GM18517 (cell line): ENCODE data around the gene SH2B2.
A peak's percentile ranks its signal among the peaks of the same experiment; 100 is the strongest.
"Not testable (repeated sequence)": the region's sequence is repeated elsewhere in the genome, so short reads cannot be mapped to it uniquely, and the experiment has no call there.

Experiments
- ATAC-seq: cut with Tn5 transposase; IDR thresholded peaks from one replicate; pipeline ENCODE4 v1.9.1; 2021; ENCODE audit warnings: mild to moderate bottlenecking, moderate library complexity; ENCODE audit not compliant: unreplicated experiment

SH2B2 gene

DNA sequence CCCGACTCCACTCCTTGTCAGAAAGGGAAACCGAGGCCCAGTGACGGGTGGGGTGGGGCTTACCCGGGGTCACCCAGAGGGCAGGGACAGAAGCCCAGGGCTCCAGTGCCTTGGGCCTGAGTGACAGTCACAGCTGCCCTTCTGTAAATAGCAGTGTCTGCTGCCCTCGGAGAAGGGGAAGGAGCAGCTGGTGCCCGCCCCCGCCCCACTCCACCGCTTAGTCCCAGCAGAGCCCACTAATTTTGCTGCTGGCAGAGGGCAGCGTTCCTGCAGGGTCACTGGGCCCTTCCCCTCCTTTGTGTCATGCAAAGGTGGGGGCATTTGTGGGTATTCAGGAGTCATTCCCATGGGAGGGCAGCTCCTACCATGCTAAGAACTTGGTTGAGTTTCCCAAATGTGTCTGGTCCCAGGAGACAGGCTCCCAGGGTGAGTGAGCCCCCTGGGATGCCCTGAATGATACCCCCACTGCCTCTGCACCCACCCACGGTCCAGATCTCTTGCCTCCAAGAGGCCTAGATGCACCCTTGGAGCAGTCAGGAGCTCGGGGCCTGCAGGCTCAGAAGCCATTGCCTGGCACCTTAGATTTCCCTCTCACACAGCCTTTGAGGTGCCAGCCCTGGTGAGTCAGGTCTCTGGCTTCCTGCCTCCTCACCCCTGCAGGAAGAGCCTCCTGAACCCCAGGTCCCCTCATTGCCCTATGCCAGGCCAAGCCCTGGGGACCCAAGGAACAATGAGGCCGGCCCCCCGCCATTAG is 17.2 kb downstream of the SH2B2 start:
- ATAC-seq: no peak

DNA sequence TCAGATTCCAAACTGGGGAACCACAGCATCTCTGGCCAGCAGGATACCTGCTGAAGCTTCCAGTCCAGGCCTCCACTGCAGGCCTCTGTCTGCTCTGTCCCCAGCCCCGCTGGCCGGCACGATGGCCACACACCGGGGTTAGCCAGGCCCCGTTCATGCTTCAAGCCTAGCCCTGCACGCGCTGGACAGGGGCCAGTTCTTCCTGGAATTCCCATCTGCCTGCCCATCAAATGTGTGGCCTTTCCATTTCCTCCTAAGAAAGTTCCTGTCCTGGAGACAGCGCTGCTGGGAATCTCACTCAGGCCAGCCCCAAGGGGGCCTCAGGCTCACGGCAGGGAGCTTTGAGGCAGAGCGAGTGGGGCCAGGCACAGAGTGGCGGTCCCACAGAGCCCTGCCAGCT is 18.0 kb downstream of the SH2B2 start:
- no peak for ATAC-seq

DNA sequence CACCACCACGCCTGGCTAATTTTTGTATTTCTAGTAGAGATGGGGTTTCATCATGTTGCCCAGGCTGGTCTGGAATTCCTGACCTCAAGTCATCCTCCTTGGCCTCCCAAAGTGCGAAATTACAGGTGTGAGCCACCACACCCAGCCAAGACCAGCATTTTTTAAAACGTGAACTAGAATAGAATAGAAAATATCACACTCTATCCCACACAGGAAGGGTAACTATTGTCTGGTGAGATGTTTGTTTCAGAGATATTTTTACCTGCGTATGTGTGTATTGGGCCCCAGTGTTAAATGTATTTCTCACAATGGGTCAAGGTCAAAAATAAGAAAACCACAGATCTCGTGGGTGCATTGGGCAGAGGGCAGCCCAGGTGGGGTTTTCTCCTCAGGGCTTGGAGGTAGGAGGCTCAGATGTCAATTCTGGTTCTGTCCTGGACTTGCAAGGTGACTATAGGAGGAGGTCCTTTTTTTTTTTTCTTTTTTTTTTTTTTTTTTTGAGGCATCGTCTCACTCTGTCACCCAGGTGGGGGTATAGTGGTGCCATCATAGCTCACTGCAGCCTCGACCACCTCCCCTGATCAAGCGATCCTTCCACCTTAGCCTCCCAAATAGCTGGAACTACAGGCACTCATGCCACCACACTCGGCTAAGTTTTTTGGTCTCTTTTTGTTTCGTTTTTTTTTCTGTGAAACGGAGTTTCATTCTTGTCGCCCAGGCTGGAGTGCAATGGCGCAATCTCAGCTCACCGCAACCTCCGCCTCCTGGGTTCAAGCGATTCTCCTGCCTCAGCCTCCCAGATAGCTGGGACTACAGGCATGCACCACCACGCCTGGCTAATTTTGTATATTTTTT is 19.0 kb downstream of the SH2B2 start:
- peak; percentile 61 for ATAC-seq

DNA sequence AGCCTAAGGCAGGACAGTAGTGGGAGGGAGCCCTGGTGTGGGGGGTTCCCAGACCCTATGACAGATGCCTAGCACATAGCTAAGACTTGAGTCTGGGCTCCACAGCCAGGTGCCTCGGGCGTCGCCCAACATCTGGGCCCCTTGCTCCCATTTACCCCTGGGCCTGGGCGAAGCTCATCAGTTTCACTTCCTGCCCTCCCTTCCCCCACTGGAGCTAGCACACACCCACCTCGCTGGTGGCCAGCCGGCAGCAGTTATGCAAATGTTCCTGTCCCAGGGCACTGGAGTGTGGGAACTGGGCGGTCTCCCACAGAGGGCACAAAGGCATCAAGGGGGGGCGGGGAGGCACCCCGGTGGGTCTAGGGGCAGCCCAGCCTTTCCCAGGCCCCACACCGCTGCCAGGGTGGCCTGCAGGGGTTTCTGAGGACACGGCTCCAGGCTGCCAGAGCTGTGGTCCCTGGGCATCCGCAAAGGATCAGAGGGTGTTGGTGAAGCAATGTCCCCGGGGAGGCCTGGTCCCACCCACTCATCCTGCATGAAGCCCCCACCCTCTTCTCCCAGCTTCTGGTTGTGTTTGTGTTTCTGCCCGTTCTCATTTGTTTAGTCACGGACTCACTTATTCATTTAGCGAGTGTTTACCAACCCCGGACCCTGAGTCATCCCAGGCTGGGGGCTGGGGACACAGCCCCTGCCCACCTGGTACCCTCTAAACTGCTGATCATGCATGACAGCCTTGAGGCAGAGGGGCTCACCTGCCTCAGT is 20.4 kb downstream of the SH2B2 start:
- ATAC-seq: peak; percentile 70

DNA sequence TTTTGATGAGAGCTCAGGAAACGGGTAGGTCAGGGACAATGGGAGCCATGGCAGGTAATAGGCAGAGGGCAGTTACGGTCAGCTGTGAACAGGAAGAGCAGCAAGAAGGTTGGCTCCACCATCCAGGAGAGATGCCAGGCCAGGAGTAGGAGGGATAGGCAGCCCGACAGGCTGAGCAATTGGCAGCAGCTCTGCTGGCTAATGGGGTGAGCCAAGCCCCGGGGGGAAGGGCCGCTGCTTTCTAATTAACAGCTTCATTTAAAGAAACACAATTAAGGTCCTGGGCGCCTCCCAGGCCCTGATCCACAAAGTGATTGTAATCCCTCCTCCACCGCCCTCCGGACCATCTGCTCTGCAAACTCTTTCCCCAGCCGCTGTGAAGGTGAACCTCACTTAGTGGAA is 23.7 kb downstream of the SH2B2 start:
- no peak for ATAC-seq

DNA sequence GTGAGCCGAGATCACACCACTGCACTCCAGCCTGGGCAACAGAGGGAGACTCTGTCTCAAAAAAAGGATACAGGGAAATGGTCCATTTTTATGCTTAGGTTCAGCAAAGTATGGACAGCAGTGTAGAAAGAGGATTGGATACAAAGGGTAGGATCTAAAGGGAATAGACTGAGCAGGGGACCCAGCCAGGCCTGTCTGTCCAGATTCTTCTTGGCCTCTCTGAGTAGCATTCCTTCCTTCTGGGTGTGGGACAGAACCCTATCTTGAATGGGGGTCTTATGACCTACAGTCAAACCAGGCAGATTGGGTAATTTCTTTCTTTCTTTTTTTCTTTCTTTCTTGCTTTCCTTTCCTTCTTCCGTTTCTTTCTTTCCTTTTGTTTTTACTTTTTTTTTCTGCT is 25.6 kb downstream of the SH2B2 start:
- no peak for ATAC-seq

DNA sequence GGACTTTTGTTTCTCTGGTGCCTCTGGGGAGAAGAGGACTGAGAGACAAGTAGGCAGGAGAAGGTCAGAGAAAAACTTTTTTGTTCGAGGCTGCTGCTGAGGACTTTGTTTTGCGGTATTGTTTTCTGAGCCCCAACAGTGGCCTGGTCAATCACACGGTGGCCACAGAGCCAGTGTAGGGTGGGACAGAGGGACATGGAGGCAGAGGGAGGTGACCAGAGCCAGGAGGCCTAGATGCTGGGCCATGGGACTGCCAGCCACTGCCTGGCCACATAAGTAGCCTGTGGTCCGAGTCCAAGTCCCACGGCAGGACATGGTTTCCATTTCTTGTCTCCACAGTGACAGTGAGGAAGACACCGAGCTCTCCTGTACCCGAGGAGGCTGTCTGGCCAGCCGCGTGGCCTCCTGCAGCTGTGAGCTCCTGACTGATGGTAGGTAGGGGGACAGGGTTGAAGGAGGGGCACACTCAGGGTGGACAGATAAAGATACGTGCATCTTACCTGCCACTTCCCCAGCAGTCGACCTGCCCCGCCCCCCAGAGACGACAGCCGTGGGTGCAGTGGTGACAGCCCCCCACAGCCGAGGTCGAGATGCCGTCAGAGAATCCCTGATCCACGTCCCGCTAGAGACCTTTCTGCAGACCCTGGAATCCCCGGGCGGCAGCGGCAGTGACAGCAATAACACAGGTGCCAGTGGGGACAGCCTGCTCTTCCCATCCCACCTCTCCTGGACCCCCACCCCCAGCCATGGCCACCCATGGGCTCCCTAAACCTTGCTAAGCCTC is 27.5 kb downstream of the SH2B2 start:
- no peak for ATAC-seq

DNA sequence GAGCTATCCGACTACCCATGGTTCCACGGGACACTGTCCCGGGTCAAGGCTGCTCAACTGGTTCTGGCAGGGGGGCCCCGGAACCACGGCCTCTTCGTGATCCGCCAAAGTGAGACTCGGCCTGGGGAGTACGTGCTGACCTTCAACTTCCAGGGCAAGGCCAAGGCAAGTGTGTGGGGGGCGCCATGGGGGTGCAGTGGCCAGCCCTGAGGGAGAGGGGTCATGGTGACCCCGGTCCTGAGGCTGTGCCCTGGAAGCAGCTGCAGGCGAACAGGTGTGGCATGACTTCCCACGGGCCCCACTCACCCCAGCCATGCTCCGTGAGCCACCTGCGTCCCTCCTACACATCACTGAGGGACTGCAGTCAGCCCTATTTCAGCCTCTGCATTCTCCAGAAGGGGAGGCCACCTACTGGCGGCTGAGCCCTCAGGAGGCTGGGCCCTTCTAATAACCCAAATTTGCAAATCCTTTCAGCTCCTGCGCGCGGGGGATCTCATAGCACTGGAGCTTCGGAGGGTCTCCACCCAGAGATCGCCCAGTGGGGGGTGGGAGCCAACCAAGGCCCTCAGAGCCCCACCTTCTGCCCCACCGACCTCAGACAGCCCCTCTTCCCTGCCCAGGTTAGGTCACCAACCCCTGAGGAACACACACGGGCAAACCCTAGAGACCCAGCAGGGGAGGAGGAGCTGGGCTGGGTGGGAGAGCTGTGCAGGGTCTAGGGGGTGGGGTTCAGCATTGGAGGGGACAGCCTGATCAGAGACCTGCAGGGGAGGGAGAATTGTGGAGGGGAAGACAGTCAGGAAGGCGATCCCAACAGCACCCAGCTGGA is 30.8 kb downstream of the SH2B2 start:
- ATAC-seq: no peak

DNA sequence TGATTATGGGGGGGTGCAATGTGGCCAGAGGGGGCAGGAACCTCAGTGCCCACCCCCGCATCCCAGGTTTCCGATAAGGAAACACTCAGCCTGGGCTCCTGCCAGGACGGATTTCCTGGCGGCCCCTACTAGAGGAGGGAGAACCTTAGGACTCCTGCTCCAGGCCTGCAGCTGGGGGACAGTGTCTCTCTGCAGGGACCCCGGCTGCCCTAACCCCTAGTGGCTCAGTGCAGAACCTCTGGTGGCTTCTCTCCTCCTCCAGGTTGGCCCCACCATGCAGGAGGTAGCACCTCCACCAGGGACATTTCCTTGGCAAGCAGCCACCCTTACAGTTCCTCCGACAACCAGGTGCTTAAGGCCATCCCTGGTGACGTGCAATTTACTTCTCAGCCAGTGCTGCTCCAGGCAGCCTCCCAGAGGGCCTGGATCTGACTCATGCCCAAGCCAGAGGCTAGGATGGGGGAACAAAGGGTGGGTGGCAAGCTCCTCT is 31.9 kb downstream of the SH2B2 start:
- ATAC-seq: no peak

DNA sequence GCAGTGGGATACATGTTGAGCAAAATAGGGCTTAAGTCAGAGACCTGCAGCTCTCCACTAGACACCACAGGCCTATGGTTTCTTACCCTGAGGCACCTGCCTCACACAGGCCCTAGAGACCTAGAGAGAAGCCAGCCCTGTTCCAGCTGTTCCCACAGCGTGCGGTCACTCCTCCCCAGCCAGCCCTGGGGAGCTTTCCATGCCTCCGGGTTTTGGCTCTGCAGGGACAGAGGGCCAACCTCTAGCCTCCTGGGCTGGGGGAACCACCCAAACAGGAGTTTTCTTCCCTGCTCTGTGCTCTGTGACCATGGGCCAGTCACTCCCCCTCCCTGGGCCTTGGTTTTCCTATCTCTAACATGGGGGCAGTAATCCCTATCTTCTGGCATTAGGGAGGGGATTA is 33.0 kb downstream of the SH2B2 start:
- ATAC-seq: no peak

DNA sequence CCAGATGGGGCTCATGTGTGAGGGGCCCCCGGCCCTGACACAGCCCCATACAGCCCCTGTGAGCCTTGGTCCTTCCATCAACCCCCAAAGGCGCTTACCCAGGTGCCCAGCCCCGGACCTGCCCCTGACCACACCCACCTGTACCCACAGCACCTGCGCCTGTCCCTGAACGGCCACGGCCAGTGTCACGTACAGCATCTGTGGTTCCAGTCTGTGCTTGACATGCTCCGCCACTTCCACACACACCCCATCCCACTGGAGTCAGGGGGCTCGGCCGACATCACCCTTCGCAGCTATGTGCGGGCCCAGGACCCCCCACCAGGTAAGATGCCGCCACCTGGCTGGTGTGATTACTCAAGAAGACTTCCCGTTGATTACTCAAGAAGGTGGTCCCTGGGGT is 33.5 kb downstream of the SH2B2 start:
- no peak for ATAC-seq

DNA sequence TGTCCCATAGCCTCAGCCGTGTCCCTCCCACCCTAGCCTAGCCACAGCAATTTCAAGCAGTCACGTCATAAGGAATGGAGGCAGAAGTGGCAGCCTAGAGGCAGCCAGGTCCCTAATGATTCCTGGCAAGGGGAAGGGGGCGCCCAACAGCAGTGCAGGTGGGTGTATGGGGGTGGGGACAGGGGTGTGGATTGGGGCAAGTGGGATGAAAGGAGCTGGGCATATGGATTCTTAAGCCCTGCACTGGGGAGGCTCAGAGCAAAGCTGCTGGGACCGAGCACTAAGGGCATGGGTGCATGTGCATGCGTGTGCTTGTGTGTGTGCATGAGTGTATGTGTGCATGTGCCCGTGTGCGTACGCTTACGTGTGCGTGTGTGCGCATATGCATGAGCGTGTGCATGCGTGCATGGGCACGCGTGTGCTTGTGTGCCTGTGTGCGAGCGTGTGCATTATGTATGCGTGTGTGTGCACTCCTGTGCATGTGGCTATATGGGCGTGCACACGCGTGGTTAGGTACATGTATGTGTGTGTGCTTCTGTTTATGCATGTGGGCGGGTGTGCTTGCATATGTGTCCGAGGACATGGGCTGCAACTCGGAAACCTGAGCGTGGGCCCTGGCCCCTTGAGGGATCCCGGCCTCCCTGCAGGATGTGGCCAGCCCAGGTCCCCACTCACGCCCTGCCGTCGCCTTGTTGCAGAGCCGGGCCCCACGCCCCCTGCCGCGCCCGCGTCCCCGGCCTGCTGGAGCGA is 34.1 kb downstream of the SH2B2 start:
- ATAC-seq: no peak

DNA sequence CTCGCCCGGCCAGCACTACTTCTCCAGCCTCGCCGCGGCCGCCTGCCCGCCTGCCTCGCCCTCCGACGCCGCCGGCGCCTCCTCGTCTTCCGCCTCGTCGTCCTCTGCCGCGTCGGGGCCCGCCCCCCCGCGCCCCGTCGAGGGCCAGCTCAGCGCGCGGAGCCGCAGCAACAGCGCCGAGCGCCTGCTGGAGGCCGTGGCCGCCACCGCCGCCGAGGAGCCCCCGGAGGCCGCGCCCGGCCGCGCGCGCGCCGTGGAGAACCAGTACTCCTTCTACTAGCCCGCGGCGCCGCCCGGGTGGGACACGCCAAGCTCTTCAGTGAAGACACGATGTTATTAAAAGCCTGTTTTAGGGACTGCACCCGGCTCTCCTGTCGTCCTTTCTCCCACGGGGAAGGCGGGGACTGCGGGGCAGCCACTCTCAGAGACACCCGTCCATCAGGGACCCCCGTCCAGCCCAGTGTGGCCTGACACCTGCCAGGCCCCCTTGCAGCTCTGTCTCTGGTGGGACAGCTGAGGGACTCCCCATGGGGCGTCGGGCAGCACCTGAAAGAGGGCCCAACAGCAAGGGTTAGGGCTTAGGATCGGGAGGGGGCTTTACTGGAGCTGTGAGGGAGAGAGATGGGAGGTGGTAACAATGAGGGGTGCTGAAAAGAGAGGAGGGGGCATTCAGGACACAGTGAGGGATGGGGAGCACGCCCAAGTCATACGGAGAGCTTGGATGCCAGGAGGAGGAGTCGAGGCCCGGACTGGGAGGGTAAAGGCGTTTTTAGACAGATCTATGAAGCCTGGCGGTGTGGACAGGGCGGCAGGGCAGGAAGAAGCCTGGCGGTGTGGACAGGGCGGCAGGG is 34.9 kb downstream of the SH2B2 start:
- no peak for ATAC-seq

DNA sequence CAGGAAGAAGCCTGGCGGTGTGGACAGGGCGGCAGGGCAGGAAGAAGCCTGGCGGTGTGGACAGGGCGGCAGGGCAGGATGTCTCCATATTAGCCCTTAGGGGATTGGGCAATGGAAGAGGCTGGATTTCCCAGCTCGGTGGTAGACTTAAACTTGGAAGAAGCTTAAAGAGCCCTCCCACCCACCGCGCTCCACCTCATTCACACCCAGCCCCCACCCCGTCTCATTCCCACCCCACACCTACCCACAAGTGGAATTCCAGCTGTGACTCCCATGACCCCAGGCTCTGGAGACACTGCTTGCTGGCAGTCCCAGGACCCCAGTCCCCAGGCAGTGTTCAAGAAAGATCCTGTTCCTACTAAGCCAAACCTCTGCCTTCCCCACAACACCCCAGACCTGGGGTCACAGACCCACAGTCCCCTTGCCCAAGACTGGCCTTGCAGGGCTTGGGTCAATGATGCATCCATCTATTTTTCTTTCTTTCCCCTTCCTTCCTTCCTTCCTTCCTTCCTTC is 35.6 kb downstream of the SH2B2 start:
- no peak for ATAC-seq

DNA sequence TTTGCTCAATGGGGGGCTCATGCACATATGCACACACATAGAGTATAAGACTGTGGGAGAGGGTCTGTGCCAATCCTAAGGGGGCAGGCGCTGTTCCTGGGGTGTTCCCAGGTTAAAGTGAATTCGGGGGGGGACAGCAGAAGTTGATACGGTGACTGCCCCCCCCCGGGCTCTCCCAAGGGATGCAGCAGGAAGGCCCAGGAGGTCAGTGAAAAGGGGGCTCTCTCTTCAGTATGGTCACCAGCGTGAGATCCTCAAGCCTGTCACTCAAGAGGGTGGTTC is 37.2 kb downstream of the SH2B2 start:
- no peak for ATAC-seq

DNA sequence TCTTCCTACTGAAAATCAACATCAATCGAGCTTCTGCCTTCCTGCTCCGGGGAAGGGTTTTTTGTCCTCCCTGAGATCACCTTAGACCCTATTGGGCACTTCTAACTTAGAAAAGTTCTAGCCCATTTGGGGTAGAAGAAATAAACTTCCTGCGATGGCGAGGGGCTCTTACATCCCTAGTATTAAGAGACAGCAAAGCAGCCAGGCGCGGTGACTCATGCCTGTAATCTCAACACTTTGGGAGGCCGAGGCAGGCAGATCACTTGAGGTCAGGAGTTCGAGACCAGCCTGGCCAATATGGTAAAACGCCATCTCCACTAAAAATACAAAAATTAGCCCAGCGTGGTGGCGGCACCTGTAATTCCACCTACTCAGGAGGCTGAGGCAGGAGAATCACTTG is 38.4 kb downstream of the SH2B2 start:
- ATAC-seq: not testable (repeated sequence)

DNA sequence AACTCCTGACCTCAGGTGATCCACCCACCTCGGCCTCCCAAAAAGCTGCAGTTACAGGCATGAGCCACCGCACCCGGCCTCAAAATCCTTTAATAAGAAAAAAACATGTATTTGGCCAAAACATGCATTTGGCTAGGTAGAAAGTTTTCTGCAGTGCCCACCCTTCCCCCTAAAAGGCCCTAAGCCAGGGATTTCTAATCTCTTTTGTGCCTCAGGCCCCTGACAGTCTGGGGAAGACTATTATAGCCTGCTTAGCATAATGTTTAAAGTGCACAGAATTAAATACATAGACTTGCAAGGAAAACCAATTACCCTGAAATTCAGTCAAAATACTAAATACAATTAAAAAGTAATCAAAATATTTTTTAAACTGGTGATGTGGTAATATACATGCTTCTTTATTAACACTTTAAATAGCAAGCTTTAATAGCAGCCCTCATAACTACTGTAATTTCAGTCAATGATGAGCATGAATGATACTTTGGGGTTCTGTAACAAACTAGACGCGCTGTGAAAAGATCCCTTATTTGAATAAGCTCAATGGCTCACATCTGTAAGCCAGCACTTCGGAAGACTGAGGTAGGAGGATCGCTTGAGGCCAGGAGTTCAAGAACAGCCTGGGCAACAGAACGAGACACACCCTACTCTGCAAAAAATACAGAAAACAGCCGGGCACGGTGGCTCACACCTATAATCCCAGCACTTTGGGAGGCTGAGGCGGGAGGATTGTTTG is 39.7 kb downstream of the SH2B2 start:
- no peak for ATAC-seq
